Measurements from ENCODE around the gene ATP1A4.

- TF ChIP-seq CTCF (IDR thresholded peaks at IDR 0.05; ENCODE audit: borderline replicate concordance, extremely low read depth, low read length, poor library complexity, severe bottlenecking) (no peak), EZH2 (IDR thresholded peaks at IDR 0.05; ENCODE audit: borderline replicate concordance, low read depth, low read length, severe bottlenecking) (no peak)
Measured at GRCh38 chr1:160151303-160151702, at the start of gene ATP1A4.

Measured in DND-41 (cell line).